GM21737 (cell line): ENCODE measurements around the gene LEUTX.
"Not testable (repeated sequence)": the region's sequence is repeated elsewhere in the genome, so short reads cannot be mapped to it uniquely, and the experiment has no call there.

Source experiments
- ATAC-seq: cut with Tn5 transposase; IDR thresholded peaks from one replicate; pipeline ENCODE4 v1.9.1; 2021; ENCODE audit warnings: mild to moderate bottlenecking, moderate library complexity; ENCODE audit not compliant: unreplicated experiment

The LEUTX gene

DNA sequence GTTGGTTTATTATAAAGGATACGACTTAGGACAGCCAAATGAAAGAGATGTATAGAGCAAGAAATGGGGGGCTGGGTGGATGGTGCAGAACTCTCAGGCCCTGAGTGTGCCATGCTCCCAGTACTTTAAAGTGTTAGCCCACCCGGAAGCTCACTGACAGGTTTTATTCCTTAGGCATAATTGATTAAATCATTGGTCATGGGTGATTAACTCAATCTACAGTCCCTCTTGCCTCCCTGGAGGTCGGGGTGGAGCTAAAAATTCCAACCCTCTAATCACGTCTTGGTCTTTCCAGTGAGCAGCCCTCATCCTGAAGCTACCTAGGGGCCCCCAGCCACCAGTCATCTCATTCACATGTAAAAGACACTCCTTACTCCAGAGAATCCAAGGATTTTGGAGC, 9.9 kb upstream of the LEUTX start:
- ATAC-seq = no peak

DNA sequence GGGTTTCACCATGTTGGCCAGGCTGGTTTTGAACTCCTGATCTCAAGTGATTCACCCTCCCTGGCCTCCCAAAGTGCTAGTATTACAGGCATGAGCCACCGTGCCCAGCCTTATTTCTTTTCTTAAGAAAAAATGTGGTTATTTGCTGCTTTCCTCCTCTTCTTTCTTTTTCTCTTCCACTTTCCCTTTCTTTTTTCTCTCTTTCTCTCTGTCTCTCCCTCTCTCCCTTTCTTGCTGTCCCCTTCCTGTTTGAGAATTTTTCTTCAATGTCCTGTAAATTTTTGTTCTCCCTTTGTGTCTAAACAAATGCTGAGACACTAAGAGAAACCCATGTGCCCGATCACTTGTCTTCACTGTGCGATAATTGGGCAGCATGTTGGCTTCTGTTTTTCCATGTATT, 2.2 kb downstream of the LEUTX start:
- no peak for ATAC-seq

DNA sequence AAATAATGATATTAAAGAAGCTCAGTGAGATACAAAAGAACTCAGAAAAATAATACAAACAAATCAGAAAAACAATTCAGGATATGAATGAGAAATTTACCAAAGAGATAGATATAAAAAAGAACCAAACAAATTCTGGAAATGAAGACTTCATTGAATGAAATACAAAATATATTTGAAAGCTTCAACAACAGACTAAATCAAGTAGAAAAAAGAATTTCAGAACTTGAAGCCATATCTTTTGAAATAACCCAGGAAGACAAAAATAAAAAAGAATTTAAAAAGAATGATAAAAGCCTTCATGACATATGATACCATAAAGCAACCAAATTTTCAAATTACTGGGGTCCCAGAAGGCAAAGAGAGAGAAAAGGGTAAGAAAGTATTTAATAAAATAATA, 9.6 kb downstream of the LEUTX start:
- ATAC-seq = no peak

GRCh38 chr19:39792999-39793546, 14.4 kb downstream of the LEUTX start:
- ATAC-seq = peak; percentile 82

DNA sequence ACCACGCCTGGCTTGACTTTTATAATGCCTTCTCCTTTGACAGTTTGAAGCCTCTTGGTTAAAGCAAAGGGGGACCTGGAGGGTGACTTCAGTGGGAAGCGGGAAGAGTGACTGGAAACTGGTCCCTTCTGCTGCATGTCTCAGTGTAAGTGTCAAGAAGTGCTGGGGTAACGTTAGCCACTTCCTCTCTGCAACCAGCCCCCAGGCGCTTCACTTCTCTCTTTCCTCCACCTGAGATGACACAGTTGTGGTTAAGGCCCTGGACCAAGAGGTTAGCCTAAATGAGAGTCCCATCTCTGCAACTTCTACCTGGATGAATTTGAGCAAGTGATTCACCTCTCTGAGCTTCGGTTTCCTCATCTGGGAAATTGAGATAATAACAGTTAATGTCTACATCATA, 16.3 kb downstream of the LEUTX start:
- no peak for ATAC-seq

DNA sequence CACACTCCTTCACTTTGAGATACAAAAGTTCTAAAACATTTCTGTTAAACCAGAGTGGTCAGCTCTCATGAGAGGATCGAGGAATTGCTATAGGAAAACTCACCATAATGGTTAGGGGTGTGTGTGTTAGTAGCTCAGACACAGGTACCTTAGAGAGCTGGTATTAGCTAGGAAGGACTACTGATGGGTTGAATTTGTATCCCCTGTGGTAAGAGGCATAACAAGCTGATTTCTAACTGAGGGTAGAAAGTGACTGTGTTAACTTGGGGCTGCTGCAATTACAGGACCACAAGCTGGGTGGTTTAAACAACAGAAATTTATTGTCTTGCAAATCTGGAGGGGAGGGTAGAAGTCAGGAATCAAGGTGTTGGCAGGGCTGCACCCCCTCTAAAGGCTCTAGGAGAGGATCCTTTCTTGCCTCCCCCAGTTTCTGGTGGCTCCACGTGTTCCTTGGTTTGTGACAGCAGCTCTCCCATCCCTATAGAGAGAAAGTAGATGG, 17.4 kb downstream of the LEUTX start:
- no peak for ATAC-seq

GRCh38 chr19:39797083-39797482, 18.4 kb downstream of the LEUTX start:
- no peak for ATAC-seq

DNA sequence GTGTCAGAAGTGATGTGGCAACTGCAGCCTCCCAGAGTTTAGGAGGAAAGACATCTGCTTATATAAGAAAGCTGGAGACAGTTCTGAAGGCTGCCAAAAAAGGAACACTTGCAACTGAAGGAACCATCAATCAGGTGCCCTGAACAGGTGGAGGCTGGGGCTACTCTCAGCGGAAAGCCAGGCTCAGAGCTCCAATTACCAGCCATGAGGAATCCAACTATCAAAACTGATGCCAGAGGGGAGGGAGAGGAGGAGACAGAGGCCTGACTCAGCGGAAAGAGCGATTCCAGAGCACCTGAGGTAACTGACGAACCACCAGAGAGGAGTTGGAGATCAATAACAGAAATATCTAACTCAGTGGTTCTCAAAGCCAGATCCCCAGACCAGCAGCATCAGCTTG, 24.3 kb downstream of the LEUTX start:
- ATAC-seq = no peak

DNA sequence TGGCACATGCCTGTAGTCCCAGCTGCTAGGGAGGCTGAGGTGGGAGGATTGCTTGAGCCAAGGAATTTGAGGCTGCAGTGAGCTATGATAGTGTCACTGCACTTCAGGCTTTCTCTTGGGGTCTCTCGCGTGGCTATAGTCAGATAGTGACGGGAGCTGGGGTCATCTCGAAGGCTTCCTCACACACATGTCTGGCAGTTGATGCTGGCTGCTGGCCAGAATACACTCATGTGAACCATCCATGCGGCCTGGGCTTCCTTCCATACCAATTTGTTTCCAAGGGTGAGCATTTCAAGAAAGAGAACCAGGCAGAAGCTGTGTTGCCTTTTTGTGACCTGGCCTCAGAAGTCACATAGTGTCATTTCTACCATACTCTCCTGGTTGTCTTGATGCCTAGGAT, 26.4 kb downstream of the LEUTX start:
- no peak for ATAC-seq

DNA sequence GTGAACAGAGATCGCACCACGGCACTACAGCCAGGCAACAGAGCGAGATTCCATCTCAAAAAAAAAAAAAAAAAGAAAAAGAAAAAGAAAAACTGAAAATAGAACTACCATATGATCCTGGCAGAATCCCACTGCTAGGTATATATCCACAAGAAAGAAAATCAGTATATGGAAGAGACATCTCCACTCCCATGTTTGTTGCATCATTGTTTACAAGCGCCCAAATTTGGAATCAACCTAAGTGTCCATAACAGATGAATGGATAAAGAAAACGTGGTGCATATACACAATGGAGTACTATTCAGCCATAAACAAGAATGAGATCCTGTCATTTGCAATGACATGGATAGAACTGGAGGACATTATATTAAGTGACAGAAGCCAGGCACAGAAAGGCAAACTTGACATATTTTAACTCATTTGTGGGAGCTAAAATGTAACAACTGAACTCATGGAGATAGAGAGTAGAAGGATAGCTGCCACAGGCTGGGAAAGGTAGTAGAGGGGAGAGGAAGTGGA, 29.3 kb downstream of the LEUTX start:
- no peak for ATAC-seq

GRCh38 chr19:39808688-39809087, 30.0 kb downstream of the LEUTX start:
- ATAC-seq = not testable (repeated sequence)

- ATAC-seq = no peak
These were observed 30.7 kb downstream of the LEUTX start for GRCh38 chr19:39809368-39809767.

GRCh38 chr19:39810424-39810823, 31.8 kb downstream of the LEUTX start:
- ATAC-seq = no peak

GRCh38 chr19:39811064-39811463, 32.4 kb downstream of the LEUTX start:
- ATAC-seq = no peak

DNA sequence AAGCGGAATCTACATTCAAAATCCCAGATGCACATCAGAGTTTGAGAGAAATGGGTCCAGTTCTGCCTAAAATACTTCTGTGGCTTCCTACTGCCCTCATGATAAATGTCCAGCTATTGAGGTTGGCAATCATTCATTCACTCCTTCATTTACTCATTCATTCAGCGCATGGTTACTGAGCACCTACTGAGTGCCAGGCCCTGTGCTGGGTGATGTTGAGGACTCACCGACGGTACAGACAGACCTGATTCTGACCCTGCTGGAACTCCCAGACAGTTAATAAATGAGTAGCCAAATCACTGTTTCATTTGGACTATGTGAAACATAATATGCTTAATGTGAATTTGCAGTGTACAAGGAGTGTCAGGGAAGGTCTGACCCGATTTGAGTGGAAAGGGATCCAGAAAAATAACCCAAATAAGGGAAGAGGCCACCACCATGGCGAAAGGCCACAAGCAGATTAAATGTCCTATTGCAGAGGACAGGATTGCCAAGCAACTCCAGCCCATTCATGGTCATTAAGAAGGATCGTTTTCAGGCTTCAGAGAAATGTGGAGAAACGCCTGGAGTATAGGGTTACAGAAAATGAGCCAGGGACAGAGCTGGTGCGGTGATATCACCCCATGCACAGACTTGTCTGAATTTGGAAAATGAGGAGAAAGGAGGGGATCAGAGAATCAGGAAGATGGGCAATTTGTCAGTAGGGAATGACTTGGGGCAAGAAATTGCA, 34.8 kb downstream of the LEUTX start:
- ATAC-seq = no peak

DNA sequence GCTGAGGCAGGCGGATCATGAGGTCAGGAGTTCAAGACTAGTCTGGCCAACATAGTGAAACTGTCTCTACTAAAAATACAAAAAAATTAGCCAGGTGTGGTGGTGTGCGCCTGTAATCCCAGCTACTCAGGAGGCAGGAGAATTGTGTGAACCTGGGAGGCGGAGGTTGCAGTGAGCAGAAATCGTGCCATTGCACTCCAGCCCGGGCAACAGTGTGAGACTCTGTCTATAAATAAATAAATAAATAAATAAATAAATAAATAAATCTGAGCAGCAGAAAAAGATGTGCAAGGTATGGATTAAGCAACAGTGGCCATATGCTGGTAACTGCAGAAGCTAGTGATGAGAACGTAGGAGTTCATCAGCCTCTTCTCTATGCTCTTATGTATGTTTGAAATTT, 35.5 kb downstream of the LEUTX start:
- ATAC-seq = not testable (repeated sequence)

DNA sequence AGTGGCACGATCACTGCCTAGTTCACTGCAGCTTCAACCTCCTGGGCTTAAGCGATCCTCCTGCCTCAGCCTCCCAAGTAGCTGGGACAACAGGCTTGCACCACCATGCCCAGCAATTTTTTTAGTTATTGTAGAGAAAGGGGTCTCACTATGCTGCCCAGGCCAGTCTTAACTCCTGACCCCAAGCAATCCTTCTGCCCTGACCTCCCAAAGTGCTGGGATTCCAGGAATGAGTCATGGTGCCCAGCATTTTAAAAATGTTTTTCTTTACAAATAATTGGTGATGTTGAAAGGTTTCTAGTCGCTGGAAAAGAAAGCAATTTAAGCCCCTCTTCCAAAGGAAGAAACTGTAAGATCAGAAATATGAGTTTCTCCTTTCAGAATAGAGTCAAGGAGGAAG, 35.9 kb downstream of the LEUTX start:
- no peak for ATAC-seq

DNA sequence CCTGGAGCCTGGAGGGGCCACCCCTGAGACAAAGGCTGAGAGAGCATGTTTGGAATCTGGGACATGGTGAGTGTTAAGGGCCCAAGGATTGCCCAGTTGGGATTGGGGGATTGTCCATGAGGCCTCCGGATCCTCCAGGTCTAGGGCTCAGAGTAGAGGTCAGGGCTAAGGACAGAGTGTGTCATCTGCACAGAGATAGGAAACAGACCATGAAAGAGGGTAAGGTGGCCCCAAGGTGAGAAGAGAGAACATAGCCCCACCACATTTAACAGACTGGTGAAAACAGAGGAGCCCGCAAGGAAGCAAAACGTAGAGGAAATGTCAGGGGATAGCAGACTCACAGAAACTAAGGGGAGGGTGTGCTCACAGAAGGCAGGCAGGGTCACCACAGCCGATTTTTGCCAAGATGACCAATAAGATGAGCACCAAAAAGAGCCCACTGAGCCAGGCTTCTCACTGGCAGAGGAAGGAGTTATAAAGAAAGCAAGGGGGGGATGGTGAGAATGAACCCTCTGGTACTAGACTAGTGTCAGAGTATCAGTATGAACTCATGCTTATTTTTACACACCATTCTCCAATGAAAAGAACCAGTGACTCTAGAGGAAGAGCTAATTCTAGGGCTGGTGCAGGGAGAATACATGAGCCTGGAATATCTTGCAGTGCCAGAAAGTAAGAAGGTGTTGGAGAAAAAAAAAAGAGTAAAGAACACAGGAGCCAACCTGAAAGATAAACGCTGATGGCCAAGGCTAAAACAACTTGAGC, 37.8 kb downstream of the LEUTX start:
- ATAC-seq = no peak

DNA sequence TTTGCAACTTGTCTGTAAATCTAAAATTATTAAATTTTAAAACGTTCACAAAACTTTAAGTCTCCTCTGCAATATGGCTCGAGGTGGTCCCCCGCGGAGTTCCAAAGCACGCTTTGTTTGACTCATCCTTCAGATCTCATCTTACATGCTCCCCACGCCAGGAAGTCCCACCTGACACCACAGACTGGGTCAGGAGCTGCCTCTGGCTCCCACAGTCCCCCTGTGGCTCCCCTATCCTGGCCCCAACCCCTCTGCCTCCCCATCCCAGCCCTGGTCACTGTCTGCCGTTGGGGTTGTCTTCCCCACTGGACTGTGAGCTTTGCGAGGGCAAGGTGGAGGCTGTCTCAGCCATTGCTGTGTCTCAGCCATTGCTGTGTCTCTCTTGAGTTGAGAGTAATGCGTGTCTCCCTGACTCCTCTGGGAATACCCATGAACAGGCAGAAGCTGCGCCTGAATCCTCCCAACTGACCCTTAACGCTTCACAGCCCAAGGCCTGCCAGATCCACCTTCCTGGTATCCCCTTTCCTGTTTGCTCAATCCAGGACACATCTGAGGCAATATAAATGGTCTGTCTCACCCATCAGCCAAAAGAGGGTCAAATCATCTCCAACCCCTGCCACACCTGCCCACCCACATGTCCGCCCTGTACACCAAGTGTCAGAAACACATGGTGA, 39.4 kb downstream of the LEUTX start:
- ATAC-seq = no peak

GRCh38 chr19:39818626-39819097, 40.0 kb downstream of the LEUTX start:
- no peak for ATAC-seq

DNA sequence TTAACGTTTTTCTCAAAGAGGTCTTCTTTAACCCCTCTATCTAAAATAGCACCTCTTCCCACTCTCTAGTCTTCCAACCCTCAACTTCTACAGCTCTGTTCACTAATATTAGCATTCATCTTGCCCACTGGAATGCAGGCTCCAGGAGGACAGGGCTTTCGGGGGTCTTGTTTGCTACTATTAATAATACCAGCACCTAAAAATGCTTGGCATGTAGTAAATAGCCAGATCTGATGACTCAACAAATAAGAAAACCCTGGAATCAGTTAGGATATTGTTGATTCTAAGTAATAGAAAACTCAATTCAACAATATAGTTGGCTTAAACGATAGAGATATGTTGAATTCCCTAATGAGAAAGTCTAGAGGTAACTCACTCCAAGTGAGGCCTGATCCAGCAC, 41.1 kb downstream of the LEUTX start:
- no peak for ATAC-seq
